ENCODE results near the gene ZNF407. TPM values are rescaled to one million over a fixed set of nuclear protein-coding genes. Genes with fewer than 3 reads are reported as not detected.

The ZNF407 gene
- total RNA-seq, 1 donor from 2014 or later, result 8.7 TPM

DNA sequence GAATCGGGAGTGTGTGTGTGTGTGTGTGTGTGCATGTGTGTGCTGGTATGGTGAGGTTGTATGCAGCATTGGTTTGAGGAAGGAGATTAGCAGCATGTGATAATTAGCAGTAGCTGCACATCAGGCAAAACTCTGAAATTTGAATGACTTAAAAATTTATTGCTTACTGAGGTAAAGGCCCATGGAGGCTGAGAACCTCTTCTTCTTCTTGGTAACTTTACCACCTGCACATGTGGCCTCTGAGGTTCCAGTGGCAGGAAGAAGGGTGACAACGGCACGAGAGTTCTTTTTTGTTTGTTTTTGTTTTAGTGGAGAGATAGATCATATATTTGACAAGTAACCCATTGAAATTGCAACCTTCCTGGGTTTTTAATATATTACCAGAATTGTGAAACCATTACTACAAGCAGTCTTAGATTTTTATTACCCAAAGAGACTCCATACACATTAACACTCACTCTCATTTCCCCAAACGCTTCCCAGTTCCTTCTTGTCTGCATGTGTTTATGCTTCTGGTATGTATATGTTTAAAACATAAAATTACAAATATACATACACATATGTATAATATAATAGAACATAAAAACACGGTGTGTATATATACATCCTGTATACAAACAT lies 319.2 kb downstream of the ZNF407 start:
- Histone ChIP-seq H3K9me3 (no peaks in the 10 kb centered on the region), H3K27ac (no peak overlapping the region), H3K4me1 (no peaks in the 10 kb centered on the region), H3K36me3 (no peaks in the 10 kb centered on the region), H3K27me3 (no peaks in the 10 kb centered on the region), H3K4me3 (no peak overlapping the region)
- intact Hi-C loops (cut with DNase I), result no loop called here
- DNase-seq (ENCODE audit: low spot score in 2 of 2), result no peak
- TF ChIP-seq, protein P1, sequence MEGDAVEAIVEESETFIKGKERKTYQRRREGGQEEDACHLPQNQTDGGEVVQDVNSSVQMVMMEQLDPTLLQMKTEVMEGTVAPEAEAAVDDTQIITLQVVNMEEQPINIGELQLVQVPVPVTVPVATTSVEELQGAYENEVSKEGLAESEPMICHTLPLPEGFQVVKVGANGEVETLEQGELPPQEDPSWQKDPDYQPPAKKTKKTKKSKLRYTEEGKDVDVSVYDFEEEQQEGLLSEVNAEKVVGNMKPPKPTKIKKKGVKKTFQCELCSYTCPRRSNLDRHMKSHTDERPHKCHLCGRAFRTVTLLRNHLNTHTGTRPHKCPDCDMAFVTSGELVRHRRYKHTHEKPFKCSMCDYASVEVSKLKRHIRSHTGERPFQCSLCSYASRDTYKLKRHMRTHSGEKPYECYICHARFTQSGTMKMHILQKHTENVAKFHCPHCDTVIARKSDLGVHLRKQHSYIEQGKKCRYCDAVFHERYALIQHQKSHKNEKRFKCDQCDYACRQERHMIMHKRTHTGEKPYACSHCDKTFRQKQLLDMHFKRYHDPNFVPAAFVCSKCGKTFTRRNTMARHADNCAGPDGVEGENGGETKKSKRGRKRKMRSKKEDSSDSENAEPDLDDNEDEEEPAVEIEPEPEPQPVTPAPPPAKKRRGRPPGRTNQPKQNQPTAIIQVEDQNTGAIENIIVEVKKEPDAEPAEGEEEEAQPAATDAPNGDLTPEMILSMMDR (IDR thresholded peaks at IDR 0.05), result no peak

DNA sequence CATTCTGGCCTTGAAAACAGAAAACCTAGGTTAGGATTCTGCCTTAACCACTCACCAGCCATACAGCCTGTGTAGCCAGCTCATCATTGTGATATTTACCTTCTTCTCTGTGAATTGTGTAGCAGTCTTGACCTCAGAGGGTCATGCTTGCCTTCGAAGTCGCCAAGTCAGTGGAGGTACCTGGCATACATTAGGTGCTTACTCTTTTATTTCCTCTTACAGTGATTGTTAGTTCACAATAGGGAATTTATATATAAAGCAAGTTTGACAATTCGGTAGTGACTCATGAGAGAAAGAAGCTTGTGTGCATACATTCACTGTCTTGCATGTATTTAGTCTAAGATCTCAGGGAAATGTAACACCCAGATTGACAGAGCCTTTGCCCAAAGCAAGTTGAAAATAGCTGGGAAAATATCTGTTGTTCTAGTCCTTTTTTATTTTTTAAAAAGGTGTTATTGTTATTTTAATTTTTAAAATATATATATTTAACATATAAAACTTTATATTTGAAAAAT lies 320.7 kb downstream of the ZNF407 start:
- Histone ChIP-seq H3K27me3 (no peaks in the 10 kb centered on the region), H3K36me3 (no peaks in the 10 kb centered on the region), H3K4me3 (no peak overlapping the region), H3K4me1 (no peaks in the 10 kb centered on the region), H3K27ac (no peak overlapping the region), H3K9me3 (no peaks in the 10 kb centered on the region)
- TF ChIP-seq, protein P1 (IDR thresholded peaks at IDR 0.05), result no peak
- no peak for DNase-seq (ENCODE audit: low spot score in 2 of 2)
- intact Hi-C loops (cut with DNase I), result no loop called here

DNA sequence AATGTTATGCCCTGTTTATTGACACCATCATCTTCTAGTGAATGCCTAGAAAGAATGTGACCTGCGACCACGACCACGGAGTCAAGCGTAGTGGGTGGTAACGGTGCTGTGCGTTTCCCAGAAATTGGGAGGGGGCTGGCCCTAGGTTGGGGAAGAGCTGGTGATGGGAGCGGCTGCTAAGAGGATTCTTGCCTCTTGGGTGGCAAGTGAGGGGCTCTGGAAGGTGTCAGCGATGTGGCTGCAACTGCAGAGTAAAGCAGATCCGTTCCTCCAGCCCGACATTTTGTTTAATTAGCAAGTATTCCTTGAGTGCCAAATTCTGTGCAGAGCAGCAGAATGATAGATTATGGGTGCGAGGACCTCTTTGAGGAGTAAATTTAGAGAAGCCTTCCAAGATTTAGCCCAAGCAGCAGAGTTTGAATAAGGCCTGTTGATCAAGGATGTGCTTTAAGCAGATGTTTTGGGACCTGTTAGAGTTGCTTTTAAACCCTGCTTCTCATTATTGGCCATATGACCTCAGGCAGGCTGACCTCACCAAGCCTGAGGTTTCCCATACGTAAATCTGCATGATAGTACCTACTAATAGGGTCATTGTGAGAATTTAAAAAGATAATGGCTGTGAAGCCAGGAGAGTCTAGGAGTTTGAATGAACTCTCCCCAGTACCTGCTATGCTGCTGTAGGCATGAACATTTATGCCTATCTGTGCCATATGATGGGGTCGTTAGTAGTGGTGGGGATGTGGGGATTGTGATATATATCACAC lies 323.6 kb downstream of the ZNF407 start:
- intact Hi-C loops (cut with DNase I), result no loop called here
- Histone ChIP-seq H3K27me3 (no peaks in the 10 kb centered on the region), H3K4me3 (no peak overlapping the region), H3K9me3 (no peaks in the 10 kb centered on the region), H3K4me1 (no peaks in the 10 kb centered on the region), H3K27ac (no peak overlapping the region), H3K36me3 (no peaks in the 10 kb centered on the region)
- DNase-seq (ENCODE audit: low spot score in 2 of 2), result no peak
- TF ChIP-seq, protein P1 (IDR thresholded peaks at IDR 0.05), result no peak

DNA sequence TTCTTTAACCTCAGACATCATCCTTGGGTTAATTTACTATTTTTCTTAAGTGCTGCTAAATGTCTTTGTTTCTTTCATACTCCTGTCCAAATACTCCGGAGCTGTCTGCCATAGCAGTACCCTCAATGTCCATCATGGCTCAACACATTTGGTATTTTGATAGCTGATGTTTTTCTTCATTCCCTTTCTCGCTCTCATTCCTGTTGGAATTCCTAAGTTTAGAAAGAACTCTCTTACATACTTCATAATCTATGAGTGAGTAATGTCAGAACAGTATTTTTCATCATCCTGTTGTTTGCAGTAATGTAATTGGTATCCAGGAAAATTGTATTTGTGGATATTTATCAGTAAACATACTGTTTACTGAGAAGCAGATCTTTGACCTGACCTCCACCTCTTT lies 328.4 kb downstream of the ZNF407 start:
- TF ChIP-seq, protein P1 (IDR thresholded peaks at IDR 0.05), result no peak
- no peak overlapping the region for H3K27ac ChIP-seq
- H3K9me3 ChIP-seq, result no peaks in the 10 kb centered on the region
- no peaks in the 10 kb centered on the region for H3K36me3 ChIP-seq
- no peak overlapping the region for H3K4me3 ChIP-seq
- no peaks in the 10 kb centered on the region for H3K4me1 ChIP-seq
- no peak for DNase-seq (ENCODE audit: low spot score in 2 of 2)
- intact Hi-C loops (cut with DNase I), result no loop called here
- H3K27me3 ChIP-seq, result no peaks in the 10 kb centered on the region

DNA sequence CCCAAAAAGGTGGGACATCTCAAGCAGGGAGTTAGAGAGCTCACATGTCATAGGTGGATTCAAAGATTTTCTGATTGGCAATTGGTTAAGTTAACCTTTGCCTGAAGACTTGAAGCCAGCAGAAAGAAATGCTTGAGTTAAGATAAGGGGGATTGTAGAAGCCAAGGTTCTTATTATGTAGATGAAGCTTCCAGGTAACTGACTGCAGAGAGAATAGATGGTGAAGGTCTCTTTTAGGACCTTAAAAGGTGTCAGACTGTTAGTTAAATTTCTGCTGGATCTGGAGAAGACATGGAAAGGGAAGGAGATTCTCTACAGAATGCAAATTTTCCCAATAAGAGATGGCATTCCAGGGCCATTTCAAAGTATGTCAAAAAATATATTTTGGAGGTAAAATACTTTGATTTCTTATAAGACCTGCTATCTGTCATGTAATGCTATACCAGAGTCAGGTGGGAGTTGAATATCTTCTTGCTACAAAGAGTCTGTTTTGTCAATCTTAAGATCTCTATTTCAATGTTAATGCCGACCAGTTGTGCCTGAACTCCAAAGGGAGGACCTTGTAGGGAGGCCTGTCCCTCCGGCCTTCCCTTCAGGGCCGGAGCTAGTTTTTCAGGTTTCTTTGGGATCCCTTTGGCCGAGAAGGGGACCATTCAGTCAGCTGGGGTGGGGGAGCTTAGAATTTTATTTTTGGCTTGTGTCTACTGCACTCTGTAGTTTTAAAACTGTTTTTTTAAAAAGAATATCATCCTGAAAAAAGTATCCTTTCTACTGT lies 330.7 kb downstream of the ZNF407 start:
- Histone ChIP-seq H3K4me1 (no peaks in the 10 kb centered on the region), H3K36me3 (no peaks in the 10 kb centered on the region), H3K27ac (no peak overlapping the region), H3K9me3 (no peaks in the 10 kb centered on the region), H3K4me3 (no peak overlapping the region), H3K27me3 (no peaks in the 10 kb centered on the region)
- no peak for DNase-seq (ENCODE audit: low spot score in 2 of 2)
- TF ChIP-seq, protein P1 (IDR thresholded peaks at IDR 0.05), result no peak
- intact Hi-C loops (cut with DNase I), result no loop called here

Measured in ascending aorta (tissue), 2 donors.